HPDE6-E6E7 (cell line): Measurements from ENCODE around the gene MIAT.
"Not testable (repeated sequence)": the region's sequence is repeated elsewhere in the genome, so short reads cannot be mapped to it uniquely, and the experiment has no call there.

Source experiments
- DNase-seq: peaks from one replicate; pipeline ENCODE4 v3.0.0; 2011; ENCODE audit warnings: missing footprints; ENCODE audit errors: extremely low spot score

The MIAT gene

DNA sequence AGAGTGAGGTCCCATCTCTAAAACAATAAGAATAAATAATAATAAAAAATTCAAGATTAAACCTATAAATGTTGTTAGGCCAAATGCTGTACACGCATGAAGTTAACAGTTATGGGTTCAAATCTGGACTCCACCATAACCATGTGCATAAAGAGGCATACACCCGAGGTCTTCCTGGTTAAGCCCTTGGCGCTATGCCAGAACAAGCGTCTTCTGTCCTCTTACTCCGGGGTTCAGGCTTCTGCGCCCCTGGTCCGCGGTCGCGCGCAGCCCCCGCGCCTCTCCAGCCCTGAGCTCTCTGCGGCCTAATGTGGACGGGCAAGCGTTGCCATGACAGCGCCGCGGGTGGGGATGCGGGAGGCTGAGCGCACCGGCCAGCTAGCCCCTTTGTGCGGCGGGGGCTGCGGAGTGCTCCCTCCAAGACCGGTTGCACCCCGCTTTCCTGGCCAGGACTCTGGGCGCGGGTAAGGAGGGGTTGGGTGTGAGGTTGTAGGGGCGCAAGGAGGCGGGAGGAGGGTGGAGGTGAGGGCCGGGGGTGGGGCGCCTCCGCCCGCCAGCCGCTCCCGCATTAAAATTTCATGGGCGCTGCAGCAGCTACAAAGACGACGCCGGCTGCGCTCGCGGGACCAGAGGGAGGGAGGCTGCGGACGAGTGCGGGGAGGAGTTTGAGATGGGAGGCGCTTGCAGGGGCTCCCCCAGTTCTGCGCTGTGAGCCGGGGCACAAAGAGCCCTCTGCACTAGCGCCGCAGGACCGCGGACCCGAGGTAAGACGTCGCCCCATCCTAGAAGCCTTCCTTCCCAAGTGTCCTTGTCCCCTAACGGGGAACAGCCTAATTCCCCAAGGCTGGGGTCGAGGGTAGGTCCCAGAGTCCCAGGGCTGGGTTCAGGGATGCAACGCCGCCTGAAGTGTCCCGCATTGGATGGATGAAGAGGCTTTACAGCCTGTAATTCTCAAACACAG is at the start of gene MIAT:
Gene MIAT (plus strand): TSS at position 698 of the 961 bp plus-strand sequence.
- DNase-seq: no peak

DNA sequence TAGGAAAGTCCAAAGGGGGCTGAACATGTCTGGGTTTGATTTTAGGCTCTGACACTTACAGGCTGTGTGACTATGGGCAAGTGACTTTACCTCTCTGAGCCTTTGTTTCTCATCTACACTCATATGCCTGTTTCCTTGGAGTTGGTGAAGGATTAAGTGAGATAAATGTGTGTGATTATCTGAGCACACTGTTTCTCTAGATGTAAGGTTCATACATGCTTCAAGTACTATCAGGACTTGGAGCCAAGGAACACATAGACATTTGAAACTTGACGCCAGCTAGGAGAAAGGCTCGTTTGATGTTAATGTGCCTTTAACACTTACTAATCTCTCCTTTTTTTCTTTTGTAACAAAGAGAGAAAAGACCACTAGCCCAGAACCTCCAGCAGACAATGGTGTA is 49.3 kb upstream of the MIAT start:
- DNase-seq: no peak

DNA sequence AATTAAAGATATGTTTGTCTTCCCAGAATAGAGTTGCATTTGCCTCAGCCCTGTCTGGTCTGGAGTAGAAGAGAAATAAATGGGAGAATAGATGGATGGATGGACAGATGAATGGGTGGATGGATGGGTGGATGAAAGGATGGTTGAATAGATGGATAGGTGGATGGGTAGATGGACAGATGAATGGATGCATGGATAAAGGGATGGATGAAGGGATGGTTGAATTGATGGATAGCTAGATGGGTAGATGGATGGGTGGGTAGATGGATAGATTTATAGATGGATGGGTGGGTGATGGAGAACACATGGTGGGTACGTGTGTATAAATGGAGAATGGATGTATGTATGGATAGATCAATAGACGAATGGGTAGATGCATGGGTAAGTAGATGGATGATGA is 48.1 kb upstream of the MIAT start:
- no peak for DNase-seq

DNA sequence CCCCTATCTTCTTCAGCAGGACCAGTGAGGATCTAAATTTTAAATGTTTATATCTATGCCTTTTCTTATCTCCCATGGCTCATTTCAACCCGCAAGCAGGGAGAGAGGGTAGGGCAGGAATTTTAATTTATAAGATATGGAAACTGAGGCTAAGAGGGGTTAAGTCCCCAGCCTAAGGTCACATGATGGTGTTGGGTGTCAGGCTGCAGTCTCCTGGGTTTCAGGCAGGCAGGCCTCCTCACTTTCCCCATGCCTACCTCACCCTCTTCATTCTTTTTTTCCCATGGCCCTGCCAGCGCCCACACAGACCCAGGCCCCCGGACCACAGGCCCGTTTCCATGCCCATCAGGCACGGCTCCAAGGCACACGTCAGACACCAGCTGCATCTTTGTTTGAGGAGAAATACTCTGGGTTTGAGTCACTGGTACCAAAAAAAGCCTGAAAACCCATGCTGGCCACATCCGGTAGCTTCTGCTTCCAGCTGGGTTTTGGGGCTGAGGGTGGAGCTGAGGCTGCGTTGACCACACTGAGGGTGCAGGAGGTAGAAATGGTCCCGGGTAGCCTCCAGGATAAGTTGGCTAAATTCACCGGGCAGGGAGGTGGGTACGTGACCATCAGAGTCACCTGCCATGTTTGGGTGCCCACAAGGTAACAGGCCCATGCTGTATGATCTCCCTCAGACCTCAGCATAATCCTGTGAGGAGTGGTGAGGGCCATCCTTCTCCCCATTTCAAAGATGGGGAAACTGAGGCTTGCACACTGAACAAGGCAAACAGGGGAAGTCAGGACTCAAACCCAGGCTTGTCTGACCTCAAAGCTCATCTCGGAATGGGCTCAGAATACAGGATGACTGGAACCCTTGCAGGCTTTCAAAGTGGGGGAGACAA is 47.1 kb upstream of the MIAT start:
- DNase-seq: no peak

DNA sequence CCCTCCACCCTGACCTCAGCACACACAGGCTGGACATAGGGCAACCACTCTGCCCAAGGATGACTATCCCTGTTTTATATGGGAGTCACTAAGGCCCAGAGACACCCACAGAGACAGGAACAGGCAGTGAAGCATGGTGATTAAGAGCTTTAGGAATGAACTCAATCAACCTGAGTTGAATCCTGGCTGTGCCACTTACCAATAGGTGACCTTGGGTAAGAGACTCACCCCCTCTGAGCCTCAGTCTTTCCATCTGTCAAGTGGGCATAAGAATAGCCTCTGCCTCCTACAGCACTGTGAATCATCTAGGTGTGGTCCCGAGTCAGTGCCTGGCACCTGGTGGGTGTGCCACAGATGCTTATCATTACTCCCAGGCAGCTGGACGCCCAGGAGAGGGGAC is 46.4 kb upstream of the MIAT start:
- no peak for DNase-seq

DNA sequence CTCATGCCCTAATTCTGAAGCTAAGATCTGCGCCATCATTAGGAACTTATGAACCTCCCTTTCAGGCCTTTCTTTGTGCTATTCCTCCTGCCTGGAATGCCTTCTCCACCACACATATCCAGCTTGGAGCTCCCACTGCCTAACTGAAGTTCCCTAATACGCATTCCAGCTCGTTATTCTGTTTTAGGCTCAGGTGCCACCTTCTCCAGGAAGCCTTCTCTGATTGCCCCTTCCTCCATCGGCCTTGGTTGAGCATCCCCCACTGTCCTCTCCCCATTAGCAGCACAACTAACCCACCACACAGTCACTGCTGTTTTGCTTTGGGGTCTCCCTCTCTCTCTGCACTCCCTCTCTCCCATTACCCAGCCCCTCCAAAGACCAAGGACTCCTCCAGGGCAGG is 44.7 kb upstream of the MIAT start:
- no peak for DNase-seq

DNA sequence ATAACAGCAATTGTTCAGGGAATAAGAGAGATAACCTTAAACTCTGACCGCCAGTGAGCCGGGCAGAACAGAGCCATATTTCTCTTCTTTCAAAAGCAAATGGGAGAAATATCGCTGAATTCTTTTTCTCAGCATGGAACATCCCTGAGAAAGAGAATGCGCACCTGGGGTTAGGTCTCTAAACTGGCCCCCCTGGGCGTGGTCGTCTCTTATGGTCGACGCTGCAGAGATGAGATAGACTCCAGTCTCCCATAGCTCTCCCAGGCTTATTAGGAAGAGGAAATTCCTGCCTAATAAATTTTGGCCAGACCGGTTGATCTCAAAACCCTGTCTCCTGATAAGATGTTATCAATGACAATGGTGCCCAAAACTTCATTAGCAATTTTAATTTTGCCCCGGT is 43.6 kb upstream of the MIAT start:
- DNase-seq: not testable (repeated sequence)

DNA sequence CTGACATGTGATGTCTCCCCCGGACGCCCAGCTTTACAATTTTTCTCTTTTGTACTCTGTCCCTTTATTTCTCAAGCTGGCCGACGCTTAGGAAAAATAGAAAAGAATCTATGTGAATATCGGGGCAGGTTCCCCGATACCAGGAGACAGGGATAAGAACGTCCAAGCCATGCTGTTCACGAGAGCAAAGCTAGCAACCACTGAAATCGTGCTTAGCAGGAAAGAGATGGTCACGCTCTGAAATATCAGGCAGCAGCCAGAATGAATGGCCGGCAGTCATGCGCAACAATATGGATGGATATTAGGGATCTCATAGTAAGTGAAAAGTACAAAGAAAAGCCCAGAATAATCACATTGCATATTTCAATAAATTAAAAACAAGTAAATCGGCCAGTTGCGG is 43.1 kb upstream of the MIAT start:
- no peak for DNase-seq

DNA sequence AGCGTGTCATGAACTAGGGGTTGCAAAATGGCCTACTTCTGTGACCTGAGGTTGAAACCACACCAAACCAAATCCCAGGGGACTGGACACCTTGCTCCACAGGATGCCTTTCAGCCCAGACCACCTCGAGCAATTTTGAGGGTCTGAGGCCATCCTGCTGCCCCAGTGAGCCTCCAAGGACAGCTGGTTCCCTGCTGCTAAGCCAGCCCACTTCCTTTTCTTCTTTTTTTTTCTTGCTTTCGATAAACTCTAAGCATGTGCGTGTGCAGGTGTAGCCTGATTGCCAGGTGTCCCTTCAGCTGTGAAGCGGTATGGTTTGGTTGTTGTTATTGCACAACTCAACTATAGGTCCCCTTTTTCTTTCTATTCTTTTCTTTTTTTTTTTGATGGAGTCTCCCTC is 42.2 kb upstream of the MIAT start:
- no peak for DNase-seq

DNA sequence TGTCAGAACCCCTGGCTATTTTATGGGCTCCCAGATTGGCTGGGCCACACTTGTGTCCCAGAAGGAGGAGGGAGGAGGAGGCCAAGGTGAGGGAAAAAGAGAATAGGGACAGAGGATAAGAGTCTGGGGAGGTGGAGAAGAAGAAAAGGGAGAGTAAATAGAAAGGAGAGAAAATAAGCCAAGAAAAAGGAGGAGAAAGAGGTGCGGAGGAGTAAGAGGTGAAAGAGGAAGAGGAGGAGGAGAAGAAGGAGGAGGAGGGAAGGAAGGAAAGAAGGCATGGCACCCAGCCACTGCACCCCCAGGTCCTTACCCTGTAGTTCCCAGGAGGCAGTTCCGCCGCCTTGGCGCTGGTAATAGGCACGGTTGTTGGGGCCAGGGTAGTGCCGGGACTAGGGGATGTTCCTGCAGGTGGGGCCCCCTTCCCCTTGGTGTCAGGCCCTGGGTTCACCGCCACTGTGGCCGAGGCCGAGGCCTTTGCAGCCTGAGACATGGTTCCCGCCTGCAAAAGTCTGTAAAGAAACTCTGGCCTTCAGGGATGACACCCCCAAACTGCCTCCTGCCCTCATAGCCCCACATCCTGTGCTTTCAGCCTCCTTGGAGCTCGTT is 41.5 kb upstream of the MIAT start:
- DNase-seq: no peak

DNA sequence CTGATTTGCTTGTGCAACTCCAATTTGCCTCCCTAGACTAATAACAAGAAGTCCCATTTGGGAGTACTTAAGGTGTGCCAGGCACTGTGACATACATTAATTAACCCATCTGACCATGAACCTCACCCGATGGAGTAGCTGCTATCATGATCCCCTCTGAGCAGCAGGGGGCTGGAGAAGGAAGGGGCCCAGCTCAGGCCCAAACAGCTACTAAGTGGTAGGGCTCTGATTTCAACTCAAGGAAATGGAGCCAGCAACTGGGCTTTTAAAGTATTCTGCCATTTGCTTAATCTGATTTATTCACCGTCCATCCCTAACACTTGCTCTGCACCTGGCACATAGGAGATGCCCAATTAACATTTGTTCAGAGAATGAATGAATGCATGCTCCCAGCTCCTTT is 40.7 kb upstream of the MIAT start:
- DNase-seq: no peak

DNA sequence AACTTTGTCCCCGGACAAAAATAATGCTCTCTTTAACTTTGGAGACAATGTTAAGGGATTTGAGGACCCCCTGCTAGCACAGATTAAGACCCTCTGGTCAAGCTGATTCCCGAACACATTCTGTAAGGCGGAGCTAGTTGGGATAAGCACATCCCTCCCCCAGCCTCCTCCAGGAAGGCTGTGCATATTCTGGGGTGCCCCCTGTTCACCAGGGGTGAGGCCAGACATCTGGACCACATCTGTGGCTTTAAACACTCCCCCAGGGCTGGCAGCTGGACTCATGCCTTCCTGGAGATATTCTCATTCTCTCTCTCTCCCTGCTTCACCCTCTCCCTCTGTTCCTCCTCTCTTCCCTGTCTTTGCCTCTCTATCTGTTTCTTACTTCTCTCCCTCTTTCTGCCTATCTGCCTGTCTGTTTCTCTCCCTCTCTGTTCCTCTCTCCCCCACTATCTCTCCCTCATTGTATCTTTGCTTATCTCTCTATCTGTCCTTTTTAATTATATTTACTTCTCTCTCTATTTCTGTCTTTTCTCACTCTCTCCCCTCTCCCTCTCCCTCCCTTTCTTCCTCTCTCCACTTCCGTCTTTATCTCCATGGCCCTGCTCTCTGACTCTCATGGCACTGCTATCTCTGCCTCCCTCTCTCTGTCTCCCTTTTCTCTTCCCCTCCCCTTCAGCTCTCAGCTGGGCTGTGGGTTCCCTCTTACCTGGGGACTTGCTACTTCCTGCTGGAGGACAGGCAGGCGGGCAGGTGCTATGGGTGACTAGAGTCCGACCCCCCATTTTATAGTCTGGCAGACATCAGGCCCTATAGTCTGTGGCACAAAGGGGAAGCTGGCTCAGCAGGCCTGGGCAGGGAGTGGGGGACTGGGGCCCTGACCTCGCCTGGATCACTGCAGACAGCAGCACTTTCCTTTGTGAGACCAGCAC is 39.9 kb upstream of the MIAT start, which contains the start of gene CRYBB1:
Gene CRYBB1 (minus strand): TSS at position 757 of the 929 bp plus-strand sequence. CDS start 1,708 bp downstream, outside the sequence.
- DNase-seq: no peak

DNA sequence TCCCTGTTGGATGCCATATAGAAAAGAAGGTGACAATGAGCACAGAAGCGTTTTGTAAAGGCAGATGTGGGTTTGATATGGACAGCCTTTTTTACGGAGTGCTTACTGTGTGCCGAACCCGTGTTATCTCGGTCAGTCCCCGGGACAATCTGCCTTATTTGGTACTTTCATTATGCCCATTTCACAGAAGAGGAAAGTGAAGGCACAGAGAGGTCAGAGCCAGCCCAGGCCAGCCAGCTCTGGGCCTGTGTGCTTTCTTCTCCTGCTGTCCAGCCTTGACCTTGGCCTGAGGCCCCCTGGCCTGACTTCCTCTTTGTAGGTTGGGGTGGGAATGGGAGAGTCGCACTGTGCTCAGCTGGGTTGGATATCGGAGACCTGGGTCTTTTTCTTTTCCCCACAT is 38.9 kb upstream of the MIAT start:
- DNase-seq: no peak

DNA sequence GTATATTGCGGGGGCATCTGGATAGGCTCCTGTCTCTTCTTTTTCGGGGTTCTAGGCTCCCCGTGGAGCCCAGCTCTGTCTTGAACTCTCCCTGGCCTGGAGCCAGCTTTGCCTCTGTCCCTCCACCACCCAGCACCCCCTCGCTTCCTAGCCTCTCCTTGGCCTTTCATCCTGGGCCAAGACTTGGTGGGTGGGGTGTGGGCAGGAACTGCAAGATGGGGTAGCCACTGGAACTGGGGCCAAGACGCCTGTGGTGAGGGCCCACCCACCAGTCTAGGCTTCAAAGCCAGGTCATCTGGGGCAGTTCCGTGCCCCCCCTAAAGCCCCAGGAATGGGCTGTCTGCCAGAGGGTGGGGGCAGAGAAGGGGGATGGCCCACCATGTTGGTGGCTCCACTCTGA is 37.9 kb upstream of the MIAT start:
- DNase-seq: no peak

DNA sequence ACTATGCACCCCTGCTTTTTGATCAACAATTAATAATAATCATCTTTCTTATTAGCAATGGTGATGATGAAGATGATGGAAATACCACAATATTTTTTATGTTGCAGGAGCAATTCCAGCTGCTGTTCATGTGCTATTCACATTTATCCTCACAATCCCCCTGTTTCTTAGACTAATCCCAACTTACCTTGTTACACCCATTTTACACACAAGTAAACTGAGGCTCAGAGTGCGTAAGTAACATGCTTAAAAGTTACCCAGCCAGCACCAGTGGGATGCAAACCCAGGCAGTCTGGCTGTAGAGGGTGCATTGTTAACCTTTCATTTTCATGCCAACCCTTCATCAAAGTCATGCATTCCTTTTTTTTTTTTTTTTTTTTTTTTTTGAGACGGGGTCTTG is 37.2 kb upstream of the MIAT start:
- DNase-seq: no peak

DNA sequence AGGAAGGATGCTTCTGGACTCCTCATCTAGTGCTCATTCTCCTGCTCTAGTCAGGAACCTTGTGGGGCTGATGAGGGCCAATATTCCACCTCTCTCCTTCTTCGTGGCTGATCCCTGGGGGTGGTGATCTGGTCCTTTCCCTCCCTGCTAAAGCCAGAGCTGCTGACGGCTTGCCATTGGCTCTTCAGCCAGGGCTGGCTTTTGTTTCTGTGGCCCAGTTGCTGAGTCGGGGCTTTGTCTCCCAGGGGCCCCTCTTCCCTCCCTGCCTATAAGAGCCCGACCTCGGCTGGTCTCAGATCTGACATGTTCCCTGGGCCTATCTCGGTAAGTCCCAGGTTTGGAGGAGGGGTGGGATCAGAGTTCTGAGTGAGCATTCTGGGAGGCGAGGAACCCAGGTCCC is 35.7 kb upstream of the MIAT start, which contains the start of gene CRYBA4:
Gene CRYBA4 (plus strand): TSS at position 301 of the 400 bp plus-strand sequence. CDS start 634 bp downstream, outside the sequence.
- no peak for DNase-seq

DNA sequence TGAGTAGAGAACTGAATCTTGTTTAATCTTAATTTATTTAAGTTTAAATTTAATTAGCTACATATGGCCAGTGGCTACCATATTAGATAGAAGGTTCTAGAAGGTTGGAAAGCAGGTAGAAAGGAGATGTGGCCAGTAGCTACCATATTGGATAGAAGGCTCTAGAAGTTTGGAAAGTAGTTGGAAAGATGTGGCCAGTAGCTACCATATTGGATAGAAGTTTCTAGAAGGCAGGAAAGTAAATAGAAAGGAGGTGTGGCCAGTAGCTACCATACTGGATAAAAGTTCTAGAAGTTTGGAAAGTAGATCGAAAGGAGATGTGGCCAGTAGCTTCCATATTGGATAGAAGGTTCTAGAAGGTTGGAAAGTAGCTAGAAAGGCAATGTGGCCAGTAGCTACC is 33.4 kb upstream of the MIAT start:
- no peak for DNase-seq

DNA sequence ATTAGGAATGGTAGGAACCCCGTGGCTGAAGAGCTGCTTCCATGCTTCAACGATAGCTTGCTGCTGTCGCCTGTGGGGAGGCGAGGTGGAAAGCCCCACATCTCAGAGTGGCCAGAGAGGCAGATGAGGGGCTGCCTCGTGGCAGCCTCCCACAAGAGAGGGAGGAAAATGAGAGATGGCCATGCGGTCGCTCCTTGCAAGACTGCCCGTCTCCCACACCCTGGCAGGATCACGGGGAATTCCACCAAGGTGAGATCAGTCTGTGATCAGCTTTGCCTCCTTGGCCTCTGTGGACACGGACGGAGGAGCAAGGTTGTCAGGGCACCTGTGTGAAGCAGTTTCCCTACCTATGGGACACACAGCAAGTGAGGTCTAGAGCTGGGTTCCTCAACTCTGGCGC is 32.6 kb upstream of the MIAT start:
- DNase-seq: no peak

DNA sequence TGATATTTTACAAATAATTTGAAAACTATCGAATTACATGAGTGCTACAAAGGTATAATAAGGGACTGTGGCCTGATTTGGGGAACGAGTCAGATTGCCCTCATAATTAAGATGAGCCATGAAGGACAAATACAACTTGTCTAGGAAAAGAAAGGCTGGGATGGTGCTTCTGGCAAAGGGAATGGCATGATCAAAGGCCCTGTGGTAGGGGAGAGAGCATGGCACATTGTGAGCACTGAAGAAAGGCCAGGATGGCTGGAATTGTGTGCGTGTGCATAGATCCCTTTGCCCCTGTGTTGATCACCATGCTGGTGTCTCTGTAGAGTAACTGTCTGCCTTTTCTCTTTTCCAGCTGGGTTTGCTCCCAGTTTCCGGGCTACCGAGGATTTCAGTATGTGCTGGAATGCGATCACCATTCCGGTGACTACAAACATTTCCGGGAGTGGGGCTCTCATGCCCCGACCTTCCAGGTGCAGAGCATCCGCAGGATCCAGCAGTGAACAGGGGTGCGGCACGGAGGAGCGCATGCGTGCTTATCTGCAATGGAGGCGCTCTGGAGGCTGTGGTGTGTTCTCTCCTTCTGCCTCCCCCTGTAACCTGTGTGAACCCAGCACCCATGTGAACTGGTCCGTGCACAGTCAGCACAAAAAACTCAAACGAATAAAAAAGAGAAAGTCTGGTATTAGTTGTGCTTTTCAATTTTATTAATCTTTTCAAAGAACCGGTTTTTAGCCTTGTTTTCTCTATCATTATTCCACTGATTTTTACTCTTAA is 27.2 kb upstream of the MIAT start:
- no peak for DNase-seq

DNA sequence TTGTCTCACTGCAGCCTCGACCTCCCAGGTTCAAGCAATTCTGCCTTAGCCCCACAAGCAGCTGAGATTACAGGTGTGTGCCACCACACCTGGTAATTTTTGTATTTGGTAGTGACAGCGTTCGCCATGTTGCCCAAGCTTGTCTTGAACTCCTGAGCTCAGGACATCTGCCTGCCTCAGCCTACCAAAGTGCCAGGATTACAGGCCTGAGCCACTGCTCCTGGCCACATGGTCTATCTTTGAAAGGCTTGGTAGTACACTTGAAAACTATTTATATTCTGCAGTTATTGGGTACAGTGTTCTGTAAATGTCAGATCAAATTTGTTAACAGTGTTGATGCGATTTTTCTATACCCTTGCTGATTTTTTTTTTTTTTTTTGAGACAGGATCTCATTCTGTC is 26.1 kb upstream of the MIAT start:
- no peak for DNase-seq
